SW480 (cell line): ENCODE data around the gene DLGAP1.

Experiments used
- DNase-seq: peaks from one replicate; pipeline ENCODE4 v3.0.0-alpha.2; 2016; ENCODE audit warnings: low spot score

Gene DLGAP1

DNA sequence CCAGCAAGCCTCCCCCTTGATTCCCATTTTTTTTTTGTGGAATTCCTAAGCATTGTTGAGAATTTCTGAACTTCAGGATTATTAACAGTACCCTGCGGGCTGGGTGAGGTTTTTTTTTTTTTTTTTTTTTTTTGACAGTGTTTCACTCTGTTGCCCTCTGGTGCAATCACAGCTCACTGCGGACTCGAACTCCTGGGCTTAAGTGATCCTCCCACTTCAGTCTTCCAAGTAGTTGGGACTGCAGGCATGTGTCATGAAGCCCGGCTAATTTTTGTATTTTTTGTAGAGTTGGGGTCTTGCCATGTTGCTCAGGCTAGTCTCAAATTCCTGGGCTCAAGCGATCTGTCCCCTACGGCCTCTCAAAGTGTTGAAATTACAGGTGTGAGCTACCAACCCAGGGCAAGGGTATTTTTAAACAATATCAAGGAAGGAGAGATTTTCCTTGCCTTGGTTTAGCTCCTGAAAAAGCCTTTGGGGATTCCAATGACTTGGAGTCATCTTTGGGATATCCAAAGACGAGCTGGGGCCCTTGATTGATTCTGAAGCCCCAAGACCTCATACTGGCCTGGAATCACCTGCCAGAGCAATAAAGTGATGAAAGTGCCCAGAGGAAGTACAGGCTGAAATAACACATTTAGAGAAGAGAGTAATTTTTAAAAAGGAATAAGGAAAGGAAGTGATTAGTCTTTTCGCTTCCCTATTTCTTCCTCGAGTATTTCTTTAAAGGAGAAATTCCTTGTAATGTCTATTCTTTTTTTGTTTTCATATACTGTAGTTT lies 764.9 kb downstream of the DLGAP1 start:
- no peak for DNase-seq

DNA sequence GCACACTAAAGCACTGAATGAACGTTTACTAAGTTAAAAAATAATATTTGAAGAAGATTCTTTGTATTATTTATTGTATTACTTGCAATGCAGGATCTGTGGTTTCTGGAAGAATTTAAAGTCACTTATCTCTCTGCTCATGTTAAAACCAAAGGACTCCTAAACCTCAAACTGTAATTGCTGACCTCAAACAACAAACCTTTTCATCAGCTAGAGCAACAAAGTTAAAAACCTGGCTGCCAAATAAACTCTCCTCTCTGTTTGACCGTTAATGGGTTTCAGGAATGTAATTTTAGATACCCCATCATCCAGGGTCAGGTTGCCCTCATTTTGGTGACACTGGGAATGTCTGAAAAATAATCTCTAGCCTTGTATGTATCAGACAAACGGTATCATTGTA lies 766.0 kb downstream of the DLGAP1 start:
- DNase-seq, result peak; percentile 72

DNA sequence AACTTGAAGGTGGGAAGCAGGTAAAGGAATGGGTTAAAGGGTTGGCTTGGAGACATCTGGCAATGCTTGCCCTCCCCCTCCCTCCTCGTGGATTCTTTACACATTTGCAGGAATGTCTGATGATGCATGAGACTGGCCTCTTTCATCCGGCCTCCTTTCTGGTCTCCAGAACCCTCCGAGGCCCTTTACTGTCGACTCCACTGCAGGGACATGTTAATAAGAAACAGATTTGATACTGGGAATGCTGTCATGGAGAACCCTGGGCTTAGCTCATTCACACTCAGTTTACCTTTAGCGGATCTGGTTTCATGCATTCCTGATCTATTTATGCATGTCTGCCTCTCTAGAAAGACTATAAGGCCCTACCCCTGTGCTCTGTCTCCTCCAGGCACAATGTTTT lies 766.4 kb downstream of the DLGAP1 start:
- DNase-seq, result peak; percentile 52

DNA sequence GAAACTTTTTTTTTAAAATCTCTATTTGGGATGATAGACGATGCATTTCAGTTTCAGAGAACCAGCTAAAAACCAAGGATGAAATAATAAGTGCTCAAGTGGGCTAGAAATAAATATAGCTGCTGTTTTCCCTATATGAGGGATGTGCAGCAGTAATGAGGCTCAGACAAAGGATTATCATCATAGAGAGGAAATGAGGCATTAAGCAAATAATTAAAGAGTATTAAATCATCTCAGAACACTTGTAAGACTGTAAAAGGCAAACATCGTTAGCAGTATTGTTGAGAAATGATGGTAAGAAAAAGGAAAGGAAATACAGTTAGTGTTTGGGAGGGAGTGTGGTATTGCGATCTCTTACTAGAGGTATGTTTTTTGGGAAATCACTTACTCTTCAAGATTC lies 771.6 kb downstream of the DLGAP1 start:
- DNase-seq, result no peak

DNA sequence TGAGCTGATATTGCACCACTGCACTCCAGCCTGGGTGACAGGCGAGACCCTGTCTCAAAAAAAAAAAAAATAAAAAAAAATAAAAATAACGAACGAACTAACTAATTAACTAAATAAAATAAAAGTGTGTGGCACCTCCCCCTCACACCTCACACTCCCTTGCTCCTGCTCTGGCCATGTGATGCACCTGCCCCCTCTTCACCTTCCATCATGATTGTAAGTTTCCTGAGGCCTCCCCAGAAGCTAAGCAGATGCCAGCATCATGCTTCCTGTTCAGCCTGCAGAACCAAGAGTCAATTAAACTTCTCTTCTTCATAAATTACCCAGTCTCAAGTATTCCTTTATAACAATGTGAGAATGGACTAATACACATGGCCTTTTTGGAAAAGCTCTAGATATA lies 773.0 kb downstream of the DLGAP1 start:
- DNase-seq, result no peak

DNA sequence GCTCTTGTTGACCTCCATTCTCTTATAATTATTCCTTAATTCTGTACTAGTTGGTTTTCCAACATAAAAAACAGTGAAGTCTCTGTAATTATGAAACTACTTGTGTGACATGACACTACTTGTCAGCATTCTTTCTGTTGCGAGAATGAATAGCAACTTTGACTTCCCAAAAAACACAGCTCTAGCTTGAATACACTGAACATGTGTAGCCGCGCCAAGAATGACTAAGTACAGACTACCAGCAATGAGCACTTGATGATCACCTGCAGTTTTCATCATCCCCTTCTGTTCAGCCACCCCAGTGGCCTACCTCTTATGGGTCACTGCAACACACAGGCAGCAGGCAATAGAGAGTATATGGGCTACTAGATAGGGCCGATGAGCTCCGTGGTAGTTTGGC lies 775.9 kb downstream of the DLGAP1 start:
- DNase-seq, result no peak

DNA sequence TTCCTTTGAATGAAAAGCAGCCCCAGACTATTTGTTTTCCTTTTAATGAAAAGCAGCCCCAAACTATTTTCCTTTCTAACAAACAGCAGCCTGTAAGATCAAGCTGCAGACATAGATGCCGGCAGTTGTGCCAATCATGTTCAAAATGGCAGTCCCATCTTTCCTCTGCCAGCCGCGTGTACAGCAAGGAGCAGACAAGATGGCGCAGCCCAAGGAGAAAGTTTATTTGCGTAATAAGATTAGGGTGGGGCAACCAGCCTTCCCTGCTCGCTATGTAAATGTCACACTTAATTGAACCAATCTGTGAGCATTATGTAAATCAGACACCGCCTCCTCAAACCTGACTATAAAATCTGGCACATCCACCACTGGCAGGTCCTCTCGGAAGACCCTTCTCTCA lies 779.1 kb downstream of the DLGAP1 start:
- DNase-seq, result no peak

DNA sequence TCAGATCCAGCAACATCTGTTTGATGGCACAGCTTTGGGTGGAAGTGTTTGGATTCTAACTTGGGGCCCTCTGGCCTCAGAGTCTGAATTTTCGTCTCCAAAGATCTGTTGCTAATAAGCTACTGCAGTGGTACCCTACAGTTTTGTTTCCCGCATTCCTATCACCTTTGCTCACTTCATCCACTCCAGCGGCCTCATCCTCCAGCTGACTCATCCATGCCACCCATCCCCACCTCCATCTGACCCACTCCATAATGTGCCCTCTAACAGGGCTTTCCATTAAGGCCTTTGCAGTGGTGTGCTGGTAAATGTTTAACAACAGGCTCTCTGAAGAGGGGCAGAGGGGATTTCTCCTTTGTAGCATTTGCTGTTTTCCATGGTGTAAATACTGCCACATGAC lies 779.7 kb downstream of the DLGAP1 start:
- peak; percentile 66 for DNase-seq

DNA sequence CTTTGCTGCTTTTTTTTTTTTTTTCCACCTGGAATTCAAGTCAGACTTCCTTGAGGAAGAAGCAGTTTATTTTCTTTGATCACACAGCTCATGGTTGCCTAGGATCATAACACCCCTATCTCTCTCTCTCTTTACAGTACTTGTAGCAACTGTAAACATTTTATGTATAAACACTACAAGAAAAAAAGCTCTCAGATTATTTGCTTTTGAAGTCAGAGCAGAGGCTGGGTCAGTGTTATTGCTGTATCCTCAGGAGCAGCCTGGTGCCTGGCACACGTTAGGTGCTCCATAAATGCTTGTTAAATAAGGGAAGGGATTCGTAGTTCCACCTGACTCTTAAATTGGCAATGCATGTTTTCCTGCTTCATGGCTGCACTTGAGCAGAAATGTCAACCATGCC lies 783.9 kb downstream of the DLGAP1 start:
- no peak for DNase-seq

DNA sequence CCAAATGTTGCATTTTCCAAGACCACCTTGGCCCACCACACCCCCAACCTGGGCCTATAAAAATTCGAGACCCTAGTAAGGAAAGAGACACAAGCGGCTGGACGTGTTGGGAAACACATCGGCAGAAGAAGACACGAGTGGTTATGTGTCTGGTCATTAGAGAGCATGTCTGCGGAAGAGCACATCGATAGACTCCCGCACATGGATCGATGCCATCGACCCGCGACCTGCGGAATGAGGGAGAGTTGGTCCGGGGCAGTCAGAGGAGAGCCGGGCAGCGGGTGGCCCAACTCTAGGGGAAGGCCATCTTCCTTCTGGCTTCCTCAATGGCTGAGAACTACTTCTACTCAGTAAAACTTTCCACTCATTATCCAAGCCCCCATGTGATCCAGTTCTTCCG lies 785.7 kb downstream of the DLGAP1 start:
- no peak for DNase-seq

DNA sequence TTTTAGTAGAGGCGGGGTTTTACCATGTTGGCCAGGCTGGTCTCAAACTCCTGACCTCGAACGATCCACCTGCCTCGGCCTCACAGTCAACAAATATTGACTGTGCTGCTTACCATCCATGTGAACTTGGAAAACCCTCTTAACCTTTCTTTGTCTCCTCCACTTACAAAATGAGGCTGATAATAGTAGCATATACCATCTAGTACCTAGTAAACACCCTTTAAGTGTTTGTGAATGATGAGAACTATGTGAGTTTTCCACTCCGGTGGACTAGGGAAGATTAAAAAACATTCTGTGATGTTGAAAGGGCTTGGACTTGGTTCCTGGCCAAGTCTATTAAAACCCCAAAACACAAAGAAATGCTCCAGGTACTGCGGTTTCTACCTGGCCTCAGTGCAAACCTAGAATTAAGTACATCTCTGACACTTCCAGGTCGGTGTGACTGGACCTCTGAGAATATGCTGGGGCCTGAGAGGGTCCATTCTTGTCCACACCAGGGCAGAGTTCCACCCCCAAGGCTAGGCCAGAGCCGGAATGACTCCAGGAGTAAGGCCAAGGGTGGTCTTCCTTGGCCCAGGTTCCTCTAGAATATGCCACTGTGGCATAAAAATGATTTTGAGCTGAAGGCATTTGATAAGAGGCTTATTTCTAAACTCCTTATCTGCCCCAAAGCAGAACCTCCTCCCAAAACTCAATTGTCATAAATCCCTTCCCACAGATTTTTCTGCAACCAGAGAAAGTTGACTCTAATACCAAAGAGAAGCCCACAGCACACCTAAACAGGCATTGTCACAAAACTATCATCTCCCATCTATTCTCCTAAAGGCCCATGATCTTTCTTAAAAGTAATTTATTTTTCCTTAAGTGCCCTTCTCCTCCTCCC lies 787.6 kb downstream of the DLGAP1 start:
- no peak for DNase-seq

DNA sequence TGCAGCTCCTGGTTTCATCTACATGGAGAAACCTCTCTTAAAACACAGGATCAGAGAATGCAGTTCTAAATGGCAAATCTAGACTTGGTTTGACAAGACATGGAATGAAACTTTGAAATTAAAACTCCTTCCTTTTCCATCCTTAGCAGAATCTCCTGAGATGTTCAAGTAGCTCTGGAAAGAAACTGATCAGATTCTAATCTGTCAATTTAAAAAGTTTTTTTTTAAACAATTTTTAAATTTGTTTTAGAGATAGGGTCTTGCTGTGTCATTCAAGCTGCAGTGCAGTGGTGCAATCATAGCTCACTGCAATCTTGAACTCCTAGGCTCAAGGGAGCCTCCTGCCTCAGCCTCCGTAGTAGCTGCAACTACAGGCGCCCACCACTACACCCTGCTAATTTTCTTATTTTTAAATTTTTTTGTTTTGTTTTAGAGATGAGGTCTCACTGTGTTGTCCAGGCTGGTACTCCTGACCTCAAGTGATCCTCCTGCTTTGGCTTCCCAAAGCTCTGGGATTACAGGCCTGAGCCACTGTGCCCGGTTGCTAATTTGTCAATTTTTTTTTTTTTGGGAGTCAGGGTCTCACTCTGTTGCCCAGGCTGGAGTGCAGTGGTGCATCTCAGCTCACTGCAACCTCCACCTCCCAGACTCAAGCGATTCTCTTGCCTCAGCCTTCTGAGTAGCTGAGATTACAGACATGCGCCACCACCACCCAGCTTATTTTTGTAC lies 788.4 kb downstream of the DLGAP1 start:
- DNase-seq, result no peak

DNA sequence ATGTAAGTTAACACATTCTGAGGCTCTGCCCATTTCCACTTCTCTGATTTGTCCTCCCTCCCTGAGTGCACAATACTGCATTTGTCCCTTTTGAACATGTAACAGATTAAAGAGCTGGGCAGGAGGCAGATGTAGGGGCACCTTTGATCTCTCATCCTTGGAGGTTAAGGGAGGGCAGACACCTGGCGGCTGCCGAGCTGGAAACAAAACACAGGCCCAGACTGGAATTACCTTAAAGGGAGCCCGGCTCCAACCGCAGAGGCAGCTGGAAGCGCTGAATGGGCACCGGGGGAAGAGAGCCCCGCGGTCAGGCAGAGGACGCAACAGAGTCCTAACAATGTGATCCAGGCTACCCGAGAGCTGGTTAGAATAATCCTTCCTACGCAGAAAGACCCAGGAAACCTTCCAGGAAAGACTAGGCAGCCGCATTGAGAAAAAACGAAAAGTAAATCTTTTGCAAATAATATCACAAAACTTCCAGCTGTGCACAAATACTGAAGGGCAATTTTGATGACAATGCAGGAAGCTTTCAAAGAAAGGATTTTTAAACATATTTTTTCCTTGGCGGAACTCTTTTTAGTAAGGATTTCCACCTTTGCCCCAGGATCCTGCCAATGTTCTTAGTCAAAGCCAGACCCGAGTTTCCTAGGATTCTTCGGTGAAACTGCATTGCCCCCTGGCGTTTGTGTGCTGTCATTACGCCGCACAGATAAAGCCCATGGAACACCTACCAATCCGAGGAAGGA lies 789.2 kb downstream of the DLGAP1 start:
- DNase-seq, result peak; percentile 100

DNA sequence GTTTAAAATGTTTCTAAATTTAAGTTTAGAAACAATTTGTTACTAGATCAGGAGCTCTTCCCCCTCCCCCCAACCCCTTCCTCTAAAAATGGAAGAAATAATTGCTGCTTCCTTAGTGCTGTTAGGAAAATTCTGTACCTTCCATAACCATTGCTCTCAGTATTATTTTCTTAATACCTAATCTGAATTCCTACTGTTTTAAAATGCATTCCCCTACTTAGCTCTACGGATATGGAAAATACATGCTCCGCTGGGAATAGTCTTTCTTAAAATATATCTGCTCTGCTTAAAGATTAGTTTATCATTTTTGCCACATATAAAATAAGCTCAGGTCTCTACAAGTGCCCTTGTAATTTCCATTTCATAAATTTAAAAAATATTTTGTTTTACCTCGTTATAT lies 789.9 kb downstream of the DLGAP1 start:
- DNase-seq, result no peak

DNA sequence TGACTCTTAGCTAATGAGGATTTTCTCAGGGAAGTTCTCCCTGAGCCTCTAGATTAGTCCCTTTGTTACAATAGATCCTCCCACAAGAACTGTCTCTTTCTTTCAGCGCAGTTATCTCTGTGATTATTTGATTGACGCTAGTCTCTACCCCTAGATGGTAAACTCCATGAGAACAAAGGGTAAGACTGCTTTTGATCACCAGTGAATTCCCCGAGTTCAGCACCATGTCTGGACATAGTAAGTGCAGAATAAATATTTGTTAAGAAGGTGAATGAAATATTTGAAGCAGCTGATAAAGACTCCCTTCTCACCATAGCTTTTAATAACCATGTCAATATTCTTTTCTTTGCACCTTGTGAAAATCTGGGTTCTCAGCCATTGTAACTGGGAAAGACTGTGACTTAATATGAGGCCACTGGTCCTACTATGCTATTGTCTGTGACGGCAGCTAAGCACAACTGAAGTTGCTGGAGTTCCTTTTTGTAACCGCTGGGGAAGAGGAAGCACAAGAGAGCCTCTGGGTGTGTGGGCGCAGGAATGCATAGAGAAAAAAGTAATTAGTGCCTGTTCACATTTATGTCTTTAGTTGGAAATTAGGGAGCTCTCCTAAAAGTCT lies 790.4 kb downstream of the DLGAP1 start:
- peak; percentile 84 for DNase-seq

DNA sequence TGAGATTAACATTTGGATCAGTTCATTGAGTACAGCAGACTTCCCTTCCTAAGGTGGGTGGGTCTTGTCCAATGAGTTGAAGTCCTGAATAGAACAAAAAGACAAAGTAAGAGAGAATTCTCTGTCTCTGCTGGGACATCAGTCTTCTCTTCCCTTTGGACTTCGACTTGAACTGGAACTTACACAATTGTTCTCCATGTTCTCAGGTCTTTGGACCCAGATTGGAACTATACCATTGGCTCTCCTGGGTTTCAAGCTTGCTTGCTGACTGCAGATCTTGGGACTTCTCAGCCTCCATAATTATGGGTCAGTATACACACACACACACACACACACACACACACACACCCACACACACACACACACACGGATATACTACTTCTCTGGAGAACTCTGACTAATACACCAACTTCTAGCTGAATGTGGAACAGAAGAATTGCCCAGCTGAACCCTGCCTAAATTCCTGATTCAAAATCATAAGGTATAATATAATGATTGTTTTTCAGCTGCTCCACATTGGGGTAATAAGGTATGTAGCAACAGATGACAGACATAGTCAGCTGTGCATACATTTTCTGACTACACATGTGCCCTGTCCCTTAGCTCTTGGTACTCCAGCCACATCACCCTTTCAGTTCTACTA lies 791.1 kb downstream of the DLGAP1 start:
- peak; percentile 76 for DNase-seq

DNA sequence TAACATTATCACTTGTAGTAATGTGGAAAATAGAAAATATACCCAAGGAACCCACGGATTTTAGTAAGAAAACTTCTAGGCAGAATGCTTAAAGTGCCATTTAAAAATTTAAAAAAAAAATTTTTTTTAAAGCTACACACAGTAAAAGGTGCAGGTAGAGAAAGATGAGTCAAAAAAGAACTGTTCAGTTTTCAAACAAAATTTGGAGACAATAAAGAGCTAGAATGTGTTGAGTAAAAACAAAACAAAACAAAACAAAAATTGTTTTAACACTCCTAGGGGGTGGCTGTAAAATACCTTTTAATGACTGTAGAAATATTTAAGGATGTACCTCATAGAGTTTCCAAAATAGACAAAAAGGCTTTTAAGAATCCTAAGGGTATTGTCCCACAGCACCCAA lies 793.1 kb downstream of the DLGAP1 start:
- no peak for DNase-seq

DNA sequence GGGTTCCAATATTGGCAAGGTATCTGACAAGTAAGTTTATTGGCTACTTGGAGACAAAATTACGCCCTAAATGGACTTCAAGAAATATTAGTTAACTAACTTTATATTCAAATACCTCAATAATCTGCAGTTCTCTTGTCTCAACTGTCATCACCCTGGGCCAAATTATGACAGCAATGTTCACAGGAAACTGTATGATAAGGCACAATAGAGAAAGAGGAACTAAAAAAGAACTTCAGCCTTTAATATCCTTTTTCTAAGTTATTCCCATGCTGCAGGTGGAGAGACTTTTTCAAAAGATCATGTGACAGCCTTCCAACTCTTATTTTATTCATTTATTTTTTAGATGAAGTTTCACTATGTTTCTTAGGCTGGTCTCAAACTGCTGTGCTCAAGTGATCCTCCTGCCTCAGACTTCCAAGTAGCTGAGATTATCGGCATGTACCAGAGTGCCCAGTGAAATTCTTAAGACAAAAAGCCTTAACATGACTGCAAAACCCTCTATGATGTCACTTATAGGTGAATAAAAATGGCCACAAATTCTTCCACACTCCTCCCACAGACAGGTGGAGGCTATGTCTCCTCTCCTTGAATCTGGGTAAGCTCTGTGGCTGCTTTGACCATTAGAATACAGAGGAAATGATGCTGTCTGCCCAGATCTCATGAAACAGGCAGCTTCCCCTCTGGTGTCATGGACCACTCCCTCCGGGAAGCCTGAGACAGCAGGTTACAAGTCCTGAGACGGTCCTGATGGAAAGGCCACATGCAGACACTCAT lies 794.2 kb downstream of the DLGAP1 start:
- no peak for DNase-seq

DNA sequence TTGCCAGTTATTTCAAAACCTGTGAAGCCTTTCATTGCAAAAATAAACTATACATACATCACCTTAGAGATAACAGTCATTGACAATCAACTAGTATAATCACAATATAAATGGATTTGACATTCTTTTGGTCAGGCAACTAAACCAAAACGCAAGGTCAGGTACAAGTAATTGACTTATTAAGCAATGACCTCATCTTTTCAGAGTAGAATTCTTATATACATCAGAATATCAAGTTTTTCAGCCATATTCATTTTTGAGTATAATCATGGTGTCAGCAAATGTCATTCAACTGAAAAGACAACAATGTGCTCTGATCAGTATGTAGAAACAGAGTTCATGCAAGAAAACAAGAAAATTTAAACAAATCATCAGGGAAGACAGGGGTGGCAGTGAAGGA lies 796.6 kb downstream of the DLGAP1 start:
- DNase-seq, result no peak
